Measurements from ENCODE around the gene RSKR. TPM values are rescaled to one million over a fixed set of nuclear protein-coding genes. Genes with fewer than 3 reads are reported as not detected.

RSKR gene
- total and polyA plus RNA-seq, 2 of the 4 experiments (the other 2 are of a cell fraction) = 2.2 to 6.8 TPM

DNA sequence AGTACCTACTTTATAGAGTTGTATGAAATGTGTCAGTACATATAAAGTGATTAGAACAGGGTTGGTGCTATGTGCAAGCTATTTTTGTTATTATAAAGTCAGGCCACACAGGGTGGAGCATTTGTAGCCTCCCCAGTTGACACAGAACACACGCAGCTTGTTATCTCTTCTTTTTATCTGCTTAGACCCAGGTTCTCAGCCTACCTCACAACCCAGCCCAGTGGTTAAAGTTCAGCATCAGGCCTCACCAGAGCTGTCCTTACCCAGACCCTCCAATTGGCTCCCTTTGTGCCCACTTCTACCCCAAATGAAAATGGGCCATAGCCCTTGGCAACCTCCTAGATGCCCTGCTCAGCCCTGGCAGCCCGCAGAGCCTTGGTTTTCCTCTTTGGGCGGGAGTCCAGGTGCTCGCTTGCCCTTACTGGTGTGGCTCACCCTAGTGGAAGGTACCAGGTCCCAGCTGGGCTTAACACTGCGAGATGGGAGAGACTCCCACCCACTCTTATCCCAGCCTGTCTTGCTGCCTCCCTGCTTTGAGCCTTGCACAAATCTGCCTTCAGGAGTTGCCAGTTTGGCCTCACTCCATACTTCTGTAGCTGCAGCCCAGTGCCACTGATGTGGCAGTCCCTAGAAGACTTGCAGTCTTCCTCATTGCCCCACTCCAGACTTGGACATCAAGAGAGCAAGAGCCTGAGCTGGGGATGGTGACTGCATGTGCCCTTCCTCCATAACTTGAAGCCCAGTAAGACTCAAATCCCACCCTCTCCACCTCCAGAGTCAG lies 41.5 kb downstream of the RSKR start:
- Histone ChIP-seq H3K79me1 (ENCODE audit: low read depth in 1 of 2, low read length in 2 of 2) (peaks cover 20 to 32% of the 10 kb centered on the region in 2 experiments), H3K9me1 (ENCODE audit: insufficient read depth, low read length) (peaks cover 11% of the 10 kb centered on the region), H2AFZ (replicated peaks; ENCODE audit: low read length, poor library complexity) (no peak overlapping the region), H2BK20ac (ENCODE audit: low read depth, low read length) (no peak overlapping the region), H2BK15ac (ENCODE audit: low read depth, low read length) (no peak overlapping the region), H3K36me3 (ENCODE audit: control insufficient read depth, insufficient read depth, low read length) (peaks cover 13% of the 10 kb centered on the region; the same call in 1 of the 2 replicates), H3K4me3 (ENCODE audit: insufficient read depth, low read depth, low read length) (no peak overlapping the region), H3K9me3 (ENCODE audit: control insufficient read depth, insufficient read depth, low read length) (no peaks in the 10 kb centered on the region), H2AK5ac (ENCODE audit: low read depth, low read length) (no peak overlapping the region), H3K18ac (ENCODE audit: low read depth, low read length) (no peak overlapping the region), H3K9ac (ENCODE audit: low read depth, low read length) (no peak overlapping the region), H2BK5ac (ENCODE audit: low read depth, low read length, poor library complexity, severe bottlenecking) (no peak overlapping the region), H2AK9ac (replicated peaks; ENCODE audit: low read depth, low read length, poor library complexity) (peak overlapping the region; percentile 19), H4K5ac (ENCODE audit: low read depth, low read length) (no peak overlapping the region), H4K8ac (ENCODE audit: low read depth in 2 of 2, low read length in 2 of 2) (0 out of 4 replicates have a peak overlapping the region, but pooled peaks of 1 of the 2 experiments have one; percentile 10), H3K4me1 (ENCODE audit: control insufficient read depth, insufficient read depth, low read length) (peaks cover 6% of the 10 kb centered on the region; the same call in 1 of the 2 replicates), H3K27ac (ENCODE audit: insufficient read depth, low read length) (no peak overlapping the region), H3K14ac (replicated peaks; ENCODE audit: low read depth, low read length) (no peak overlapping the region), H3K4me2 (ENCODE audit: low read depth, low read length) (no peak overlapping the region), H2BK120ac (ENCODE audit: low read depth, low read length) (no peak overlapping the region), H3K23ac (ENCODE audit: low read depth, low read length) (peak overlapping the region; percentile 93; the same call in 1 of the 2 replicates), H3K4ac (ENCODE audit: low read depth, low read length) (no peak overlapping the region), H4K91ac (ENCODE audit: insufficient read depth, low read depth, low read length) (no peak overlapping the region), H4K20me1 (ENCODE audit: insufficient read depth, low read length) (peaks cover 5% of the 10 kb centered on the region; the same call in 1 of the 2 replicates), H3K56ac (ENCODE audit: extremely low read depth, insufficient read depth, low read length) (no peak overlapping the region), H3K27me3 (ENCODE audit: control insufficient read depth, insufficient read depth, low read length) (no peaks in the 10 kb centered on the region)
- dilution Hi-C loops (cut with HindIII; ENCODE audit: low sequenced_read_pairs, unreplicated experiment) (no loop called here), intact Hi-C loops (cut with micrococcal nuclease) (no loop called here), in situ Hi-C loops (cut with MboI; ENCODE audit: low sequenced_read_pairs) (no loop called here)
- no TSS peak for BruUV-seq (replicated peaks)
- ChIA-PET POLR2A (ENCODE audit: unreplicated experiment) (no interaction called here), CTCF (interaction anchor here (1.7 to 1.9 kb wide), 2 partner anchors 19 to 21 kb away, joined by 5 to 6 read pairs; no protein-coding TSS in a partner anchor)
- WGBS, 2 experiments (ENCODE audit: extremely low coverage in 2 of 2, insufficient read length in 1 of 2) = 86% methylated on average over 4 of the region's 5 CpGs; no CpG with 5 or more reads in 1 of the 2 experiments
- TF ChIP-seq MXI1 (IDR thresholded peaks at IDR 0.05; ENCODE audit: borderline replicate concordance, low read depth, low read length) = no peak
- no peak for TF ChIP-seq BHLHE40 (IDR thresholded peaks at IDR 0.05; ENCODE audit: low read depth, low read length)
- TF ChIP-seq RFX5 (IDR thresholded peaks at IDR 0.05; ENCODE audit: low read depth, low read length) = no peak
- TF ChIP-seq, protein P1, sequence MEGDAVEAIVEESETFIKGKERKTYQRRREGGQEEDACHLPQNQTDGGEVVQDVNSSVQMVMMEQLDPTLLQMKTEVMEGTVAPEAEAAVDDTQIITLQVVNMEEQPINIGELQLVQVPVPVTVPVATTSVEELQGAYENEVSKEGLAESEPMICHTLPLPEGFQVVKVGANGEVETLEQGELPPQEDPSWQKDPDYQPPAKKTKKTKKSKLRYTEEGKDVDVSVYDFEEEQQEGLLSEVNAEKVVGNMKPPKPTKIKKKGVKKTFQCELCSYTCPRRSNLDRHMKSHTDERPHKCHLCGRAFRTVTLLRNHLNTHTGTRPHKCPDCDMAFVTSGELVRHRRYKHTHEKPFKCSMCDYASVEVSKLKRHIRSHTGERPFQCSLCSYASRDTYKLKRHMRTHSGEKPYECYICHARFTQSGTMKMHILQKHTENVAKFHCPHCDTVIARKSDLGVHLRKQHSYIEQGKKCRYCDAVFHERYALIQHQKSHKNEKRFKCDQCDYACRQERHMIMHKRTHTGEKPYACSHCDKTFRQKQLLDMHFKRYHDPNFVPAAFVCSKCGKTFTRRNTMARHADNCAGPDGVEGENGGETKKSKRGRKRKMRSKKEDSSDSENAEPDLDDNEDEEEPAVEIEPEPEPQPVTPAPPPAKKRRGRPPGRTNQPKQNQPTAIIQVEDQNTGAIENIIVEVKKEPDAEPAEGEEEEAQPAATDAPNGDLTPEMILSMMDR (conservative IDR thresholded peaks at IDR 0.05; ENCODE audit: low read depth, low read length) = no peak
- no peak for TF ChIP-seq MAZ (IDR thresholded peaks at IDR 0.05; ENCODE audit: borderline replicate concordance, low read depth, low read length)
- TF ChIP-seq MAFK (IDR thresholded peaks at IDR 0.05; ENCODE audit: low read depth, low read length) = no peak
- no peak for TF ChIP-seq POLR2A (IDR thresholded peaks at IDR 0.05; ENCODE audit: low read depth, low read length)
- TF ChIP-seq NFE2L2 (IDR thresholded peaks at IDR 0.05; ENCODE audit: low read depth, low read length) = no peak
- TF ChIP-seq RCOR1 (IDR thresholded peaks at IDR 0.05; ENCODE audit: insufficient replicate concordance, low read length) = no peak
- no peak for TF ChIP-seq CEBPB (IDR thresholded peaks at IDR 0.05; ENCODE audit: low read depth, low read length)
- no peak for TF ChIP-seq RAD21 (IDR thresholded peaks at IDR 0.05; ENCODE audit: low read length)
- ATAC-seq (ENCODE audit: low read depth) (no peak), DNase-seq (no peak)
